Measurements from ENCODE around the gene ME2.
"Not testable (repeated sequence)": the region's sequence is repeated elsewhere in the genome, so short reads cannot be mapped to it uniquely, and the experiment has no call there.

Gene ME2

GRCh38 chr18:50849419-50849821, 29.5 kb upstream of the ME2 start:
- no peak overlapping the region for H3K4me3 ChIP-seq (ENCODE audit: low read depth, low read length)
- TF ChIP-seq CTCF (IDR thresholded peaks at IDR 0.05; ENCODE audit: insufficient read depth, low read depth, low read length, missing control alignments) = no peak
- DNase-seq (ENCODE audit: low read depth) = no peak

DNA sequence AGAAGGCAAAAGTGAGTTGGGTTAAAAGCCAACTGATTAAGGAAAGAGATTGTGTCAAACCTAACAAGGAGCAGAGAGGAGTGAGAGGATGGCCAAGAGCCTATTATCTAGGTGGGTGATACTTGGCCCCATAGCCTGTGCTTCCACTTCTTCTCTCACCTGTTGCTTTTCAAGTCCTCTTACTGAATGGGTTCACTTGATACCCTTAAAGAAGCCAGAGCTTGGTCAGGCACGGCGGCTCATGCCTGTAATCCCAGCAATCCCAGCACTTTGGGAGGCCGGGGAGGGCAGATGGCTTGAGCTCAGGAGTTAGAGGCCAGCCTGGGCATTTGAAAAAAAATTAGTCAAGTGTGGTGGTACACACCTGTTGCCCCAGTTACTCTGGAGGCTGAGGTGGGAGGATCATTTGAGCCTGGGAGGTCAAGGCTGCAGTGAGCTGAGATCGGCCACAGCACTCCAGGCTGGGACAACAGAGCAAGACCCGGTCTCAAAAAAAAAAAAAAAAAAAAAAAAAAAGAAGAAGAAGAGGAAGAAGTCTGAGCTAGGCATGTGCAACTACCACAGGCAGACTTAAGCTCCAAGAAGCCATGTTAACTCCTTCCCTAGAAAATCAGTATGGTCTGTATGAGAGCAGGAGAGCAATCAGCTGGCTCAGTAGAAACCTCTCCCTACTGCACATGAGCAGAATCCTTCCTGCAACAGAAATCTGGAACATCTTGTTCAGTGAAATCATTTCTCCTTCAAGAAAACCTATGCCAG, 28.4 kb upstream of the ME2 start:
- TF ChIP-seq CTCF (IDR thresholded peaks at IDR 0.05; ENCODE audit: insufficient read depth, low read depth, low read length, missing control alignments) = no peak
- H3K4me3 ChIP-seq (ENCODE audit: low read depth, low read length) = no peak overlapping the region
- no peak for DNase-seq (ENCODE audit: low read depth)

DNA sequence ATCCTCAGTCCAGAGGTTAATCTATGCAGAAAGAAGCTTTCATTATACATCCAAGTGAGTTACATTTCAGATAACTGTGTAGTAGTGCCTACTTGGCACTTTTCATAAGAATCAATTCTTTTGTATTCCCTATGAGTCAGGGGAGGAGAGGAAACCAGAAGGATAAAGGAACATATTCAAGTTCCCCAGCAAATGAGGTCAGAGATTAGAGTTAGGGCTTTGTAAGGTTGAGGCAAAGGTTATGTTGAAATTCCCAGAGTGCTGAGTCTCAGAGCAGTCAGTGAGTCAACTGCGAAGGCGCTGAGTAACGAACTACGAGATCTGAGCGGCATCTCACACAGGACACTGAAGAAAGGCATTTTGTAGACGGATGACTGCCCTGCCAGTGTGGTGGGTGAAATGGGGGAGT, 25.1 kb upstream of the ME2 start:
- DNase-seq (ENCODE audit: low read depth) = no peak
- H3K4me3 ChIP-seq (ENCODE audit: low read depth, low read length) = no peak overlapping the region
- no peak for TF ChIP-seq CTCF (IDR thresholded peaks at IDR 0.05; ENCODE audit: insufficient read depth, low read depth, low read length, missing control alignments)

- DNase-seq (ENCODE audit: low read depth) = no peak
- no peak overlapping the region for H3K4me3 ChIP-seq (ENCODE audit: low read depth, low read length)
- no peak for TF ChIP-seq CTCF (IDR thresholded peaks at IDR 0.05; ENCODE audit: insufficient read depth, low read depth, low read length, missing control alignments)
Observed at GRCh38 chr18:50855976-50856757, 22.8 kb upstream of the ME2 start.

DNA sequence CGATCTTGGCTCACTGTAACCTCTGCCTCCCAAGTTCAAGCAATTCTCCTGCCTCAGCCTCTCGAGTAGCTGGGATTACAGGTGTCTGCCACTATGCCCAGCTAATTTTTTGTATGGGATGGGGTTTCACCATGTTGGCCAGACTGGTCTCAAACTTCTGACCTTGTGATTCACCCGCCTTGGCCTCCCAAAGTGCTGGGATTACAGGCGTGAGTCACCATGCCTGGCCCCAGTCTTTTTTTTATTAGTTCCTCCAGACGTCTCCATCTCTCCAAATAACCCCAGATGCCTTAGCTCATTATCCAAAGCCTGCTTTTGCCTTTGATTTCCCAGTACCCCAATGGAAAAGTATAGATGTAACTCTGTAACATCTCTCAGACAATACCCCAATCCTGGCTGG, 21.8 kb upstream of the ME2 start:
- not testable (repeated sequence) for DNase-seq (ENCODE audit: low read depth); H3K4me3 ChIP-seq (ENCODE audit: low read depth, low read length)

GRCh38 chr18:50857694-50858093, 21.2 kb upstream of the ME2 start:
- H3K4me3 ChIP-seq (ENCODE audit: low read depth, low read length) = no peak overlapping the region
- TF ChIP-seq CTCF (IDR thresholded peaks at IDR 0.05; ENCODE audit: insufficient read depth, low read depth, low read length, missing control alignments) = no peak
- DNase-seq (ENCODE audit: low read depth) = no peak

DNA sequence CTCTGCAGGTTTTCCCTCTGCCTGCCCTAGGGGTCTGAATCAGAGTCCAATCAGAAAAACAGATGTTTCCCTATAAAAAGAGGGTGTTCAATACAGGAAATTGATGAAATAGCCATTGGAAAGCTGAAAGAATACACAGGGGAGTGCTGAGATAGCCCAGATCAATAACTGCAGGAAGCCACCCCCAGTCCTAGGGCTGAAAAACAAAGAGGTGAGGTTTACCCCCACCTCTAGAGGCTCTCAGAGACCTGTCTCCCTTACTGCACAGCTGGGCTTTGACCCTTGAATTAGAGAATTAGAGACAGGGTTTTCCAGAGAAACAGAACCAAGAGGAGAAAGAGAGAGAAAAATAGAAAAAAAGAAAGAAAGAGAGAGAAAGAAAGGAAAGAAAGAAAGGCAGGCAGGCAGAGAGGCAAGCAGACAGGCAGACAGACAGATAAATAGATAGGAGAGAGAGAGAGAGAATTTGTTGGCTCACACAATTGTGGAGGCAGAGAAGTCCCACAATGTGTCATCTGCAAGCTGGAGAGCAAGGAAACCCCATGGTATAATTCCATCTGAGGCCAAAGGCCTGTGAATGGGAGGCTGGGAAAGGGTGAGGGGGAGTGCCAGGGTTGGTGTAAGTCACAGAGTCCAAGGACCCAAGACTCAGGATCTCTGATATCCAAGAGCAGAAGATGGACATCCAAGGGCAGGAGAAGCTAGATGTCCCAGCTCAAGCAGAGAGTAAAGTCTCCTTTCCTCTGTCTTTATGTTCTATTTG, 18.9 kb upstream of the ME2 start:
- H3K4me3 ChIP-seq (ENCODE audit: low read depth, low read length) = no peak overlapping the region
- DNase-seq (ENCODE audit: low read depth) = no peak
- TF ChIP-seq CTCF (IDR thresholded peaks at IDR 0.05; ENCODE audit: insufficient read depth, low read depth, low read length, missing control alignments) = no peak
